ENCODE data around the gene PSPH. TPM values are rescaled to one million over a fixed set of nuclear protein-coding genes. Genes with fewer than 3 reads are reported as not detected.
"Not testable (repeated sequence)": the region's sequence is repeated elsewhere in the genome, so short reads cannot be mapped to it uniquely, and the experiment has no call there.

Gene PSPH
- total and polyA plus RNA-seq, 2 donors (not counting 3 experiments of a cell fraction or from before 2014, with no cell fraction given): 11.8 to 24.2 TPM

GRCh38 chr7:56081626-56082340 lies 30.5 kb upstream of the PSPH start:
- Histone ChIP-seq H3K4me3 (replicated peaks in 1 of 3; ENCODE audit: insufficient read depth in 1 of 3, low read depth in 1 of 3, low read length in 3 of 3) (no peak overlapping the region), H3K36me3 (ENCODE audit: control insufficient read depth in 2 of 2, extremely low read depth in 1 of 2, insufficient read depth in 2 of 2, low read length in 2 of 2) (peaks cover 0 to 2% of the 10 kb centered on the region in 2 experiments), H3K9me3 (replicated peaks; ENCODE audit: control insufficient read depth, insufficient read depth, low read length) (no peaks in the 10 kb centered on the region), H3K79me2 (ENCODE audit: control insufficient read depth, insufficient read depth, low read length) (no peaks in the 10 kb centered on the region), H3K4me2 (ENCODE audit: insufficient read depth, low read length) (no peak overlapping the region), H2AFZ (ENCODE audit: low read depth, low read length) (no peak overlapping the region), H3K27ac (ENCODE audit: insufficient read depth, low read depth, low read length) (no peak overlapping the region), H4K20me1 (replicated peaks; ENCODE audit: control insufficient read depth, extremely low read depth, insufficient read depth, low read length) (no peaks in the 10 kb centered on the region), H3K27me3 (ENCODE audit: control insufficient read depth in 2 of 2, insufficient read depth in 2 of 2, low read length in 2 of 2) (no peaks in the 10 kb centered on the region), H3K9ac (replicated peaks; ENCODE audit: extremely low read depth, insufficient read depth, low read length) (no peak overlapping the region), H3K9me1 (replicated peaks; ENCODE audit: control insufficient read depth, extremely low read depth, insufficient read depth, low read length) (no peaks in the 10 kb centered on the region), H3K4me1 (ENCODE audit: control insufficient read depth, extremely low read depth, insufficient read depth, low read length) (peaks cover 21% of the 10 kb centered on the region)
- ChIA-PET CTCF (interaction anchor here (3.7 kb wide), 1 partner anchor 11 kb away, joined by 15 read pairs; the partner anchor contains the start of gene PHKG1), POLR2A (no interaction called here)
- TF ChIP-seq POLR2A (IDR thresholded peaks at IDR 0.05; ENCODE audit: low read depth, low read length) (no peak), FOS (IDR thresholded peaks at IDR 0.05; ENCODE audit: borderline replicate concordance, insufficient read depth, low read length) (no peak), POLR2AphosphoS5 (IDR thresholded peaks at IDR 0.05; ENCODE audit: insufficient read depth, low read depth, low read length) (no peak), GATA2 (IDR thresholded peaks at IDR 0.05; ENCODE audit: insufficient read depth, insufficient read length, low read depth, low read length) (no peak)
- DNase-seq (ENCODE audit: low read depth, low spot score) (no peak), FAIRE-seq (no peak)
- dilution Hi-C loops (cut with MboI; ENCODE audit: extremely low pct_ligation_motif_present, low sequenced_read_pairs): no loop called here
- intact Hi-C loops (cut with micrococcal nuclease): no loop called here
- no TSS peak for BruUV-seq (replicated peaks)

- FAIRE-seq; H3K79me2 ChIP-seq (ENCODE audit: control insufficient read depth, insufficient read depth, low read length); H4K20me1 ChIP-seq (replicated peaks; ENCODE audit: control insufficient read depth, extremely low read depth, insufficient read depth, low read length); H3K9ac ChIP-seq (replicated peaks; ENCODE audit: extremely low read depth, insufficient read depth, low read length); H2AFZ ChIP-seq (ENCODE audit: low read depth, low read length); H3K27me3 ChIP-seq (ENCODE audit: control insufficient read depth in 2 of 2, insufficient read depth in 2 of 2, low read length in 2 of 2); intact Hi-C loops (cut with micrococcal nuclease); dilution Hi-C loops (cut with MboI; ENCODE audit: extremely low pct_ligation_motif_present, low sequenced_read_pairs); H3K4me2 ChIP-seq (ENCODE audit: insufficient read depth, low read length); H3K36me3 ChIP-seq (ENCODE audit: control insufficient read depth in 2 of 2, extremely low read depth in 1 of 2, insufficient read depth in 2 of 2, low read length in 2 of 2); H3K9me1 ChIP-seq (replicated peaks; ENCODE audit: control insufficient read depth, extremely low read depth, insufficient read depth, low read length); H3K9me3 ChIP-seq (replicated peaks; ENCODE audit: control insufficient read depth, insufficient read depth, low read length); BruUV-seq (replicated peaks); H3K4me3 ChIP-seq (replicated peaks in 1 of 3; ENCODE audit: insufficient read depth in 1 of 3, low read depth in 1 of 3, low read length in 3 of 3); DNase-seq (ENCODE audit: low read depth, low spot score): not testable (repeated sequence)
- H3K4me1 ChIP-seq (ENCODE audit: control insufficient read depth, extremely low read depth, insufficient read depth, low read length): peaks cover 26% of the 10 kb centered on the region
- POLR2A ChIA-PET: interaction anchor here (1.1 kb wide), 1 partner anchor 11 kb away, joined by 4 read pairs; no protein-coding TSS in a partner anchor
- H3K27ac ChIP-seq (ENCODE audit: insufficient read depth, low read depth, low read length): peak overlapping the region; percentile 73
- CTCF ChIA-PET: interaction anchor here (0.7 to 3.1 kb wide), 5 partner anchors 8 to 531 kb away, joined by 3 to 49 read pairs (median 10); partner anchors contain the start of gene PHKG1
Measured at GRCh38 chr7:56080726-56081435, 29.6 kb upstream of the PSPH start.

All from endothelial cell of umbilical vein (primary cell).